ENCODE data around the gene CFAP92. TPM values are rescaled to one million over a fixed set of nuclear protein-coding genes. Genes with fewer than 3 reads are reported as not detected.

The CFAP92 gene
- total and polyA plus RNA-seq, 7 experiments from 2014 or later = 0.10 to 1.4 (median 0.46) TPM

DNA sequence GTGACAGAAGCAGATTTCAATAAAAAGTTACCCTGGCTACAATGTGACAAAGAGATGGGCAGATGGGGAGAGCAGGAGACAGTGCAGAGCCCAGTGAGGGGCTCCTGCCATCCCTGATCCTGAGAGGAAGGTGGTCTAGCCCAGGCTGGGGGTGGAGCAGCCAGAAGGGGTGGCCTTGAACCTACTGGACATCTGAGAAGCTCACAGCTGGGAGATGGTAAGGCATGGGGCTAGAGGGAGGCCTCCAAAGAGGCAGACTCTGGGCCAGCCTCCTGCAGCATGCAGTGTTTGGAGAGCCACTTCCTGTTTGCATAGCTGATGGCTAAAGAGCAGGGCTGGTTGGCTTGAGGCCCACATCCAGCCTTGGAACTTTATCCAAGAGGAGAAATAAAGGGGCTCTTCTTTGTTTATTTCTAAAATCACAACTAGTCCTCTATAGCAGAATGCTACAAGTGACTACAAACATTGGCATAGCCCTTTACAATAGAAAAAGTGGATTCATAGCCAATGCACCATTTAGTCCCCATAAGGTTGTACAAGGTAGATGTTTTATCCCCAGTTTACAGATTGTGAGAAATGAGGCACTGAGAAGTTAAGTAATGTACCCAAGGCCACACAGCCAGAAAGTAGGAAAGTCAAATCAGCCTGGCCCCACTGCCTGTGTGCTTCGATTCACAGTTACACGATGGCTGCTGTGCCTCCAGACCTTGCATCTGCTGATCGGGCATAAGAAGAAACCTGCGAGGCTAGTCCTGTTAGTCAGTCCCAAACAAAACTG is 11.8 kb upstream of the CFAP92 start:
- Histone ChIP-seq H3K36me3 (ENCODE audit: control insufficient read depth in 2 of 3, insufficient read depth in 3 of 3, low read length in 3 of 3) (no peaks in the 10 kb centered on the region), H3K27ac (ENCODE audit: low read depth, low read length) (no peak overlapping the region), H3K27me3 (ENCODE audit: control insufficient read depth in 2 of 2, insufficient read depth in 2 of 2, low read length in 2 of 2) (peaks cover 5 to 8% of the 10 kb centered on the region in 2 donors), H3K4me1 (ENCODE audit: control insufficient read depth in 2 of 2, insufficient read depth in 2 of 2, low read length in 2 of 2) (peaks cover 5 to 22% of the 10 kb centered on the region in 2 donors), H3K9me3 (ENCODE audit: control insufficient read depth in 2 of 3, low read length in 3 of 3) (no peaks in the 10 kb centered on the region), H3K4me3 (ENCODE audit: low read length) (no peak overlapping the region)
- Mint-ChIP-seq H3K36me3 (peaks cover 0 to 3% (median 0%) of the 10 kb centered on the region in 5 donors), H3K4me3 (peak overlapping the region in 8 of 10 donors; percentile 10 to 77 (median 40)), H3K27me3 (peaks cover 13 to 43% (median 15%) of the 10 kb centered on the region in 5 donors), H3K4me1 (peaks cover 24 to 43% (median 37%) of the 10 kb centered on the region in 7 donors), H3K9me3 (no peaks in the 10 kb centered on the region), H3K27ac (peak overlapping the region in 5 of 9 donors; percentile 19 to 87 (median 60))
- intact Hi-C loops (cut with micrococcal nuclease) = no loop called here
- DNase-seq (no peak), ATAC-seq (no peak)
- POLR2A ChIA-PET = interaction anchor here (0.6 to 14.6 kb wide), 4 partner anchors 7 to 115 kb away, joined by 3 to 236 read pairs (median 16); no protein-coding TSS in a partner anchor
- CTCF ChIA-PET = interaction anchor here (0.9 to 7.3 kb wide), 7 partner anchors 9 to 240 kb away, joined by 3 to 117 read pairs (median 6); no protein-coding TSS in a partner anchor

DNA sequence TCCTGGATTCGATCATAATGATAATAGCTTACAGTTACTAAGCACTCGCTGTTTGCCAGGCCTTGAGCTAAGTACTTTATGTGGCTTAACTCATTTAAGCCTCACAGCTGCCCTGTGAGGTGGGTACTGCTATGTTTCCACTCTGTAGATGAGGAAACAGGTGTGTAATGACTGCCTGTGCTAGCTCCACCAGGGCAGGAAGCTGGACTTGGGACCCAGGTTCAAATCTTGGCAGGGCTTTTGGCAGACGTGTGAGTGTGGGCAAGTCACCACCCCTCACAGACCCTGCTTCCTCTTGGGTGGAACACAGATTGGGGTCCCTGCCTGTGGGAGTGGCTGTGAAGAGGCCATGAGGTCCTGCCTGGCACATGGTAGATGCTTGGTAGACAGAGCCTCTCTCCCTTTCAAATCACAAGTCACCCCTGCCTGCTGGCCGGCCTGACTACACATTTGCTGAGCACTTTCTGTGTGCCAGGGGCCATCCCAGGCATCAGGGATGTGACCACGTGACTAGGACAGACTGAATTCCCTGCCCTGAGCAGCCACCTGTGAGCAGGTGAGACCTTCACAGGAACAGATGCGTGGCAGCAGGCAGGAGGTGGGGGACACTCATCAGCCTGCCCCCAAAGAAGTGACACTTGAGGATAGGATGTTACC is 10.9 kb upstream of the CFAP92 start:
- peak overlapping the region in 7 of 10 donors; percentile 10 to 67 (median 45) for H3K4me3 Mint-ChIP-seq
- CTCF ChIA-PET = interaction anchor here (0.6 to 7.3 kb wide), 10 partner anchors 10 to 241 kb away, joined by 3 to 117 read pairs (median 4); partner anchors contain the start of gene CFAP92

DNA sequence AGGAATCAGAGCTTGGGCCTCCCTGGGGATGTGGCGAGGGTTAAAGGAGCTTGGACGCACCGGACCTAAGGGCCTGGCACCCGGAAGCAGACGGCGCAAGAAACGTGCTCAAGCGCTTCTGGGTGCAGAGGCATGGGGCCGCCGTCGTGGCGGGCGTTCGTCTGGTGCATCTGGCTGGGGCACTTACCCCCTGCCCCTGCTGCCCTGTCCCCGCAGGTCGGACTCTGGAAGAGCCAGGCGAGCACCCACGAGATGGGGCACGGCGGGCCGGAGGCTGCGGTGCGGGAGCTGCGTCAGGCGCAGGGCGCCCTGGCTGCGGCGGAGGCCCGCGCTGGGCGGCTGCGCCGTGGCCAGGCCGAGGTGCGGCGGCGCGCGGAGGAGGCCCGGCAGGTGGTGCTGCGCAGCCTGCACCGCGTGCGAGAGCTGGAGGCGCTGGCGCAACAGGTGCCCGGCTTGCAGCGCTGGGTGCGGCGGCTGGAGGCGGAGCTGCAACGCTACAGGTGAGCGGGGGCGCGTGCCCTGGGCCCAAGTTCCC is 9.8 kb upstream of the CFAP92 start:
- peak; percentile 94 for ATAC-seq
- intact Hi-C loops (cut with micrococcal nuclease) = loop anchor here in 1 of 2 donors (1.0 to 2.0 kb wide), 4 partner anchors 13 to 242 kb away; no protein-coding TSS in a partner anchor
- no peak overlapping the region for H3K4me3 ChIP-seq (ENCODE audit: low read length)
- ChIA-PET POLR2A (interaction anchor here (0.5 to 14.6 kb wide), 8 partner anchors 9 to 361 kb away, joined by 3 to 236 read pairs (median 5); partner anchors contain the start of gene HMCES), CTCF (interaction anchor here (0.8 to 7.3 kb wide), 14 partner anchors 10 to 242 kb away, joined by 3 to 117 read pairs (median 3); partner anchors contain the start of gene CFAP92)
- Mint-ChIP-seq H3K27ac (peak overlapping the region in 3 of 9 donors; percentile 19 to 72 (median 68)), H3K4me1 (peaks cover 29 to 62% (median 52%) of the 10 kb centered on the region in 7 donors), H3K9me3 (no peaks in the 10 kb centered on the region), H3K27me3 (peaks cover 13 to 62% (median 24%) of the 10 kb centered on the region in 5 donors), H3K36me3 (peaks cover 0 to 3% (median 0%) of the 10 kb centered on the region in 5 donors), H3K4me3 (peak overlapping the region; percentile 55 to 84 (median 72))
- peaks cover 5 to 8% of the 10 kb centered on the region in 2 donors for H3K27me3 ChIP-seq (ENCODE audit: control insufficient read depth in 2 of 2, insufficient read depth in 2 of 2, low read length in 2 of 2)
- DNase-seq = peak; percentile 46 to 70 (median 62)
- peaks cover 5 to 33% of the 10 kb centered on the region in 2 donors for H3K4me1 ChIP-seq (ENCODE audit: control insufficient read depth in 2 of 2, insufficient read depth in 2 of 2, low read length in 2 of 2)
- no peak overlapping the region for H3K27ac ChIP-seq (ENCODE audit: low read depth, low read length)
- H3K36me3 ChIP-seq (ENCODE audit: control insufficient read depth in 2 of 3, insufficient read depth in 3 of 3, low read length in 3 of 3) = no peaks in the 10 kb centered on the region
- H3K9me3 ChIP-seq (ENCODE audit: control insufficient read depth in 2 of 3, low read length in 3 of 3) = no peaks in the 10 kb centered on the region

More for the DNA sequence above, 10.9 kb upstream of the CFAP92 start:
- Mint-ChIP-seq H3K27ac (peak overlapping the region in 4 of 9 donors; percentile 30 to 87 (median 54)), H3K36me3 (peaks cover 0 to 3% (median 0%) of the 10 kb centered on the region in 5 donors), H3K27me3 (peaks cover 13 to 53% (median 24%) of the 10 kb centered on the region in 5 donors), H3K9me3 (no peaks in the 10 kb centered on the region), H3K4me1 (peaks cover 24 to 52% (median 45%) of the 10 kb centered on the region in 7 donors)
- Histone ChIP-seq H3K36me3 (ENCODE audit: control insufficient read depth in 2 of 3, insufficient read depth in 3 of 3, low read length in 3 of 3) (no peaks in the 10 kb centered on the region), H3K27me3 (ENCODE audit: control insufficient read depth in 2 of 2, insufficient read depth in 2 of 2, low read length in 2 of 2) (peaks cover 5 to 8% of the 10 kb centered on the region in 2 donors), H3K4me1 (ENCODE audit: control insufficient read depth in 2 of 2, insufficient read depth in 2 of 2, low read length in 2 of 2) (peaks cover 5 to 22% of the 10 kb centered on the region in 2 donors), H3K27ac (ENCODE audit: low read depth, low read length) (no peak overlapping the region), H3K9me3 (ENCODE audit: control insufficient read depth in 2 of 3, low read length in 3 of 3) (no peaks in the 10 kb centered on the region), H3K4me3 (ENCODE audit: low read length) (no peak overlapping the region)
- POLR2A ChIA-PET = interaction anchor here (4.7 to 14.6 kb wide), 2 partner anchors 8 to 22 kb away, joined by 29 to 236 read pairs; no protein-coding TSS in a partner anchor
- DNase-seq (no peak), ATAC-seq (no peak)
- intact Hi-C loops (cut with micrococcal nuclease) = loop anchor here in 1 of 2 donors (1.0 kb wide), 1 partner anchor 12 kb away; no protein-coding TSS in a partner anchor

DNA sequence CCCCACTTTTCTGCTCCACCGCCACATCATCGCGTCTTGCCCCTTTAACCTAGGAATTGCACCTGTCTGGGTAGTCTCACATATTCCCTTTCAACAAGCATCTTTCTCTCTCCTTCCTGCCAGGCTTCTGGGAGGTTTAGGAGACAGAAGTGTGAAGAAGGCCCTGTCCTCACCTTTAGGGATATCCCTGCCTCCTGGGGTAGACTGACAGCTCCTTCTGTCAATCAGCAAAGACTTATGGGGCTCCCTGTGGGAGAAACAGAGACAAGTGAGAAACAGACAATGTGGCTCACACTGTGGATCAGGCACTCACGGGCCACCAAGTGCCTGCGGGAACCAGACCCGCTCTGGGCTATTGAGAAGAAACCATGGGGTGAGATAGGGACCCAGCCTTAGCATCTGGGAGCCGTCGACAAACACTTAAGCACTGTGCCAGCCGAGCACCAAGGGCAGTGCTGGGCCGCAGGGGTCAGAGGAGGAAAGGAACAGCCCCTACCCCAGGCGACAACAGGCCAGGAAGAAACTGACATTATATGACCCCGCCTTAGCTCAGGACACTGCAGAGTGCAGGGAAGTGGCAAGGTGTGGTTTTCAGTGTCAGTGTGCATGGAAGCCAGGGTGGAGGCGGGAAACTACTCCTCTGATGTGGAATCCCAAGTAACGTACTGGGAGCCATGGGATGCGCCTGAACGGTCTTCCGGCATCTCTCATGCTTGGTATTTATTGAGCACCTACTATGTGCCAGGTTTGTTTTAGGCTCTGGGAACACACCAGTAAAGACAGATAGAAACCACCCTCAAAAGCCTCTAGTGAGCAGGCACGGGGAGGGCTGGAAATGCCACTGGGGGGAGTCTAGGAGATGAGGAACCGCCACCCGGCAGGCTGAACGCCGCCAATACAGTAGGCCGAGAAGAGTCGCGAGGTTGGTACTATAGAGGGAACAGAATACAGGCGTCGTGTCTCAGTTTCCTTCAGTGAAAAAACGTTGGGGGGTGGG is 9.0 kb upstream of the CFAP92 start:
- Histone ChIP-seq H3K27ac (ENCODE audit: low read depth, low read length) (no peak overlapping the region), H3K9me3 (ENCODE audit: control insufficient read depth in 2 of 3, low read length in 3 of 3) (no peaks in the 10 kb centered on the region), H3K36me3 (ENCODE audit: control insufficient read depth in 2 of 3, insufficient read depth in 3 of 3, low read length in 3 of 3) (no peaks in the 10 kb centered on the region), H3K4me3 (ENCODE audit: low read length) (no peak overlapping the region), H3K27me3 (ENCODE audit: control insufficient read depth in 2 of 2, insufficient read depth in 2 of 2, low read length in 2 of 2) (peaks cover 5 to 8% of the 10 kb centered on the region in 2 donors), H3K4me1 (ENCODE audit: control insufficient read depth in 2 of 2, insufficient read depth in 2 of 2, low read length in 2 of 2) (peaks cover 5 to 37% of the 10 kb centered on the region in 2 donors)
- H3K36me3 Mint-ChIP-seq = peaks cover 0 to 3% (median 0%) of the 10 kb centered on the region in 5 donors
- H3K27ac Mint-ChIP-seq = peak overlapping the region in 6 of 9 donors; percentile 10 to 72 (median 28)
- intact Hi-C loops (cut with micrococcal nuclease) = loop anchor here in 1 of 2 donors (1.0 to 2.0 kb wide), 4 partner anchors 9 to 242 kb away; partner anchors contain the start of gene CFAP92
- DNase-seq (no peak), ATAC-seq (peak; percentile 1)
- peaks cover 13 to 64% (median 24%) of the 10 kb centered on the region in 5 donors for H3K27me3 Mint-ChIP-seq
- ChIA-PET POLR2A (interaction anchor here (0.6 to 14.6 kb wide), 8 partner anchors 10 to 276 kb away, joined by 3 to 236 read pairs (median 5); partner anchors contain the start of gene HMCES), CTCF (interaction anchor here (0.8 to 7.3 kb wide), 12 partner anchors 9 to 243 kb away, joined by 3 to 117 read pairs (median 3); partner anchors contain the start of gene CFAP92)
- peaks cover 31 to 69% (median 58%) of the 10 kb centered on the region in 7 donors for H3K4me1 Mint-ChIP-seq
- no peaks in the 10 kb centered on the region for H3K9me3 Mint-ChIP-seq
- peak overlapping the region; percentile 56 to 84 (median 74) for H3K4me3 Mint-ChIP-seq

Data from naive thymus-derived CD4-positive, alpha-beta T cell (primary cell).